GM10266 (cell line): ENCODE data around the gene ATP5IF1.

Experiments
- DNase-seq: peaks from one replicate; pipeline ENCODE4 v3.0.0; 2012; ENCODE audit errors: extremely low spot score
- CTCF ChIP-seq: IDR thresholded peaks from 2 replicates; pipeline ENCODE4 v1.5.1; 2012; ENCODE audit warnings: mild to moderate bottlenecking, low read depth; ENCODE audit not compliant: control insufficient read depth, insufficient read depth; ENCODE audit errors: missing control alignments

ATP5IF1 gene

GRCh38 chr1:28213315-28213714, 22.6 kb upstream of the ATP5IF1 start:
- no peak for DNase-seq
- no peak for TF ChIP-seq CTCF

GRCh38 chr1:28229089-28229488, 6.8 kb upstream of the ATP5IF1 start:
- TF ChIP-seq CTCF = no peak
- DNase-seq = no peak

- TF ChIP-seq CTCF = no peak
- DNase-seq = no peak
These were observed 5.9 kb upstream of the ATP5IF1 start for GRCh38 chr1:28229996-28230395.

- peak; percentile 86 for DNase-seq
- TF ChIP-seq CTCF = no peak
These were observed 3.2 kb upstream of the ATP5IF1 start, which contains the start of gene DNAJC8 for GRCh38 chr1:28232558-28233263. Gene DNAJC8, minus strand, starts transcription at chr1:28233029. Its CDS starts 31 bp downstream, at chr1:28232998.

GRCh38 chr1:28233264-28233606, 2.7 kb upstream of the ATP5IF1 start:
- DNase-seq = no peak
- no peak for TF ChIP-seq CTCF

- no peak for DNase-seq
- no peak for TF ChIP-seq CTCF
These were observed 865 bp downstream of the ATP5IF1 start for GRCh38 chr1:28236656-28237322.

GRCh38 chr1:28239004-28239403, 3.1 kb downstream of the ATP5IF1 start:
- DNase-seq = no peak
- no peak for TF ChIP-seq CTCF
